Raji (cell line): ENCODE measurements around the gene SAFB.

Source experiments
- POLR2A ChIP-seq: IDR thresholded peaks from 2 replicates; pipeline ENCODE4 v1.6.1; 2011; ENCODE audit warnings: low read depth, low read length, control low read depth; ENCODE audit not compliant: insufficient read depth

SAFB gene

DNA sequence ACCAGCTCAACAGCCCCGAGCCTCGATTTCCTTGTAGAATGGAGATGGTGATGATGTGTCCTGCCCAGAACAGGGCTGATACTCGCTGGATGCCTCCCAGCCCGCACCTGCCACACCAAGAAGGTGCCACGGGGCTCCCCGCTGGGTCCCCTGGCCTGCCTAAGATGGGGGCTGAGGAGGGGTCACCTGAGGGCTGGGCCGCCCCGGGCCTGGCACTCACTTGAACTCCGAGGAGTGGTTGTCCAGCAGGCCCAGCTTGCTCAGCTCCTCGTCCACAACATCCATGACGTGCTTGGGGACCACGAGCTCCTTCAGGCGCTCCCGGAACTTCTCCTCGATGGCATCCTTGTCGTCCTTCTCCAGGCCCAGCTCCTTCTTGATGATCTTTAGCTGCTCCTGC, 82.7 kb downstream of the SAFB start:
- TF ChIP-seq POLR2A, result no peak

DNA sequence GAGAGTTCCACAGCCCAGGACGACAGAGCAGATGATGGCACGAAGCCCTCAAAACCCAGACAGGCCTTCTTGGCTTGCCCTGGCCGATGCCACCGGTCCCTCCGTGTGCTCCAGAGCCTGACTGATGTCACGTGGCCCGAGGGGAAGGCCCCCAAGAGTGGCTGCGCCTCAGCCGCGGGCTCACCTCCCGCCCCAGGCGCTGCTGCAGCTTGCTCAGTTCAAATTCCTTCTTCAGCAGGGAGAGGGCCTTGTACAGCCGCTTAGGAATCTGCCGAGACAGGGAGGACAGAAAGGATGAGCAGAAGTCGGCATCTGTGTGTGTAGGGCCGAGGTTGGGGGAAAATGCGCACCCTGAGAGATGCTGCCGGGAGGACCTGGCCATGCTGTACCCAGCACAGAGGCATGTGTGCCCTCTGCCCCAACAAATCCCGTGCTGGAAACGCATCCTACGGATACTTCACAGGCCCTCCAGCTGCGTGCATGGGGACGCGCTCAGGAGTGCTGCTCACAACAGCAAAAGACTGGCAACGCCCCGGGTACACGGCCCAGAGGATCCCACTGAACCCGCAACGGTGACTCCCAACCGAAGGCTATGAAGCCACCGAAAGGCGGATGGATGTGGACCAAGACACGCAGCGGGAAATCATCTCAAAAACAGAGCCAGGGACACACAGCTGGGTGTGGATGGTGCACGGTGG, 84.1 kb downstream of the SAFB start:
- no peak for TF ChIP-seq POLR2A

DNA sequence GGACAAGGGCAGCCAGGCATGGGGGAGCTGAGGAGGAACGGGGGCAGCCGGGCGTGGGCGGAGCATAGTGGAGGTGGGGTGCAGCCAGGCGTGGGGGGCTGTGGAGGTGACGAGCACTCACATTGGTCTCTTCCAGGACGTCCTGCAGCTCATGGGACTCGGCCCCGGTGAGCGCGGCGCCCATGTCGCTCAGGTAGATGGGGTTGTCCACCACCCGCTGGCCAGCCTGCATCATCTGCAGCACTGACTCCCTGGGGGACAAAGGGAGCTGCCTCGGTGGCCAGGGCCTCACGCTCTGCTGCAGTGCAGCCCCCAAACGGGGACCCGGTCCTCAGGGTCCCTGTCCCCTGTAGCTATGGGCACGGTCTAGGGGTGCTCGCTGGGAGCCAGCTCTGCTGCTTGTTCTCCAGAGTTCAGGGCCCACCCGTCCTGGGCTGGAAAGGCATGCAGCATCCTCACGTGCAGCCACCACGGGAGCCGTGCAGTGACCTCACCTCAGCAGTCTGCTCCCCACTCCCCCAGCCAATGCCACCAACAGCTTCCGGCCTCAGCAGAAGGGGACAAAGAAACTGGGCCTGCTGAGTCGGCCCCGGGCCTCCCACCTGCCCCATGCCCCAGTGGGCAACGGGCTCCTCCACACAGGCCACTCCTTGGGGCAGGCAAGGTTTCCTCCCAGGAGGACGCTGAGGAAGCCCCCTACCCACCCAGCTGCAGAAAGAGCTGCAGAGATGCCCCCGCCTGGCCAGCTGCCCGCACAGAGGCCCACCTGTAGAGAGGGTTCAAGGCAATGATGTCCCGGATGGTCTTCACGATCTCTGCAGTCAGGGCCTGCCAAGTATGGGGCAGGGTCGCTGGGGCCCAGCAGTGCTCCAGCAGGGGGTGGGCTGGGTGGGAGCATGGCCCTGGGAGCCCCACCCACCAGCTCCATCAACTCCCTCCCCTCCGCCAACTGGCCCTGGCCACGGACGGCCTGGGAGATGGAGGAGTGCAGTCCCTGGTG, 85.0 kb downstream of the SAFB start:
- no peak for TF ChIP-seq POLR2A

DNA sequence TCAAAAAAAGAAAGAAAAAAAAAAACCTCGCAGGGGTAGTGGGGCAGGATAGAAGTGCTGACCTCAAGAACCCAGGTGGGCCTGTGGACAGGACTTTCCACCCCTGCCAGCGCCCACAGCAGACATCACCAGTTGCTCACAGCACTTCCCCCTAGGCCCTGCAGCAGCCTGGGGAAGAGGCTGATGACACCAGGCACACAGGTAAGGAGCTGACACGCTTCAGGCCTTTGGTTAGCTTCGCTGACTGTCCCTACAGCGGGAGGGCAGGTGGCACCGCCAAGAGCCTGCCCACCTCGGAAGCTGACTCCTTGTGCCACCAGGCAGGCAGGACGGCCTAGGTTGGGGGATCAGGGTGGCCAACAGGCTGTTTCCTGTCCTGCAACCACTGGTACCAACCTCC, 88.1 kb downstream of the SAFB start:
- TF ChIP-seq POLR2A, result no peak

DNA sequence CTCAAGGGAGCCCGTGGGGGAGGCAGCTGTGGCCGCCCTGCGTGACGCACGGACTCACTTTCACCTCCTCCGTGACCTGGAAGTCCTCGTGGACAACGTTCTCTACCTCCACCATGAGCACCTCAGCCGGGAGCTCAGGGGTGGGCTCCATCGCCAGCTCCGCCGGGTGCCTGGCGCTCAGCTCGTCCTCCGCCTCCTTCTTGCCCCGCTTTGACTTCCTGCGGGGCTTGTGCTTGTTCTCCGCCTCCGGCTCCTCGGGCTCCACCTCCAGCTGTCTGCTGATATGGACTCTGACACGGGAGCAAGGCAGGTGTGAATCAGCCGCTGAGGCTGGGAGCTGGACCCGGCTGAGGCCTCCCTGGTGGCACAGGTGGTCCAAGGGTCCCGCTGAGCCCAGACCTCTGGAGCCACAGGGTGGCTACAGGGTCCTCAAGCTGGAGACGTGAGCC, 88.9 kb downstream of the SAFB start:
- no peak for TF ChIP-seq POLR2A

DNA sequence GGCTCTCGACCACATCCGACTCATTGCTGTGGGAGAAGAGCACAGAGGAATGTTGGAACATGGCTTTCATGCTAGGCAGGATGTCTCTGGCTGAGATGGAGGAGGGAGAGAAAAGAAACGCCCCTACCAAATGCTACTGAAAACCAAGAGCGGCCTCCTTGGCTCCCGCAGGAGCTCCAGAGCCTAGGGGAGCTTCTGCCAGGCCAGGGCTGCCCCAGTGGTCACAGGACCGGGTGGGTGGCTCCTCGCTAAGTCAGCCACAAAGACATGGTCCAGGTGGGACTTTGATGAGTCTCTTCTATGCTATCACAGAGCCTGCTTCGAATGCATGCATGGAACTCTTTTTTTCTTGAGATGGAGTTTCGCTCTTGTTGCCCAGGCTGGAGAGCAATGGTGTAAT, 90.3 kb downstream of the SAFB start:
- TF ChIP-seq POLR2A, result no peak

DNA sequence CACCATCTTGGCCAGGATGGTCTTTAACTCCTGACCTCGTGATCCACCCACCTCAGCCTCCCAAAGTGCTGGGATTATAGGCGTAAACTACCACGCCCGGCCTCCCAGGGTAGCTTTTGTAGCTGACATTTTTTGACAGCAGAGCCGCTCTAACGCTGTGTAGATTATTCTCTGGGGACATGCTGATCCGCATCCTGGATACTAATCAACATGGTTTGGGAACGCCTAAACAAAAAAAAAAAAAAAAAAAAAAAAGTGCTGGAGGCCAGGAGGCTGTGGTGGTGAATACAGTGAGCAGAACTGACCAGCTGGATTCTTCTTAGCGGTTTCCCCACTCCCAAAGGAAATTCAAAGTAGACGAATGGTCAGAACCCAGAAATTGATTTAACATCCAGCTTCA, 91.9 kb downstream of the SAFB start:
- TF ChIP-seq POLR2A, result no peak

DNA sequence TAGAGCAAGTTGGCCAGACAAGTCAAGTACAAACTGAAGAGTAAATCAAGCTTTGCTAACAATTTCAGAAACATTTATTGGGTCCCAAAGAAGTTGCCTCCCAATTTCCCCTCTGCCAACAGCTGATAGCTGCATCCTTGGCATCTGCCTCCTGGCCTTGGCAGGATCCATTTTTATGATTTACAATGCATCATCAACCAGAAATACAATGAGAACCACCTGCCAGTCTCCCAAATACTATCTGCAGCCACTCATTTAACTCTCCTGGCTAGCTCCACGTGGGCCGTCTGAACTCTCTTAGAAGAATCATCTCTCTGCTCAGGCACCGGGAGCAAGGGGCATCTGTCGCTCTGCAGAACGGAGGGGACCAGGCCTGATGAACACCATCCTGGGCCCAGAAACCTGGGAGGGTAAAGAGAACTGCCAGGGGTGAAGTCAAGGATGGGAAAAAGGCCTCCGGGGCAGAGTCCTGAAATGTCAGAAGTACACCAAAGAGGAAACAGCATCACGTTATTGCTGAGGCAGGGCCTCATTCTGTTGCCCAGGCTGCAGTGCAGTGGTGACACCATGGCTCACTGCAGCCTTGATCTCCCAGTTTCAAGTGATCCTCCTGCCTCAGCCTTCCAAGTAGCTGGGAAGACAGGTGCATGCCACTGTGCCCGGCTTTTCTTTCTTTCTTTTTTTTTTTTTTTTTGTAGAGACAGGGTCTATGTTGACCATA, 94.5 kb downstream of the SAFB start:
- no peak for TF ChIP-seq POLR2A
